ENCODE measurements around the gene JAK3.
"Not testable (repeated sequence)": the region's sequence is repeated elsewhere in the genome, so short reads cannot be mapped to it uniquely, and the experiment has no call there.

Gene JAK3

DNA sequence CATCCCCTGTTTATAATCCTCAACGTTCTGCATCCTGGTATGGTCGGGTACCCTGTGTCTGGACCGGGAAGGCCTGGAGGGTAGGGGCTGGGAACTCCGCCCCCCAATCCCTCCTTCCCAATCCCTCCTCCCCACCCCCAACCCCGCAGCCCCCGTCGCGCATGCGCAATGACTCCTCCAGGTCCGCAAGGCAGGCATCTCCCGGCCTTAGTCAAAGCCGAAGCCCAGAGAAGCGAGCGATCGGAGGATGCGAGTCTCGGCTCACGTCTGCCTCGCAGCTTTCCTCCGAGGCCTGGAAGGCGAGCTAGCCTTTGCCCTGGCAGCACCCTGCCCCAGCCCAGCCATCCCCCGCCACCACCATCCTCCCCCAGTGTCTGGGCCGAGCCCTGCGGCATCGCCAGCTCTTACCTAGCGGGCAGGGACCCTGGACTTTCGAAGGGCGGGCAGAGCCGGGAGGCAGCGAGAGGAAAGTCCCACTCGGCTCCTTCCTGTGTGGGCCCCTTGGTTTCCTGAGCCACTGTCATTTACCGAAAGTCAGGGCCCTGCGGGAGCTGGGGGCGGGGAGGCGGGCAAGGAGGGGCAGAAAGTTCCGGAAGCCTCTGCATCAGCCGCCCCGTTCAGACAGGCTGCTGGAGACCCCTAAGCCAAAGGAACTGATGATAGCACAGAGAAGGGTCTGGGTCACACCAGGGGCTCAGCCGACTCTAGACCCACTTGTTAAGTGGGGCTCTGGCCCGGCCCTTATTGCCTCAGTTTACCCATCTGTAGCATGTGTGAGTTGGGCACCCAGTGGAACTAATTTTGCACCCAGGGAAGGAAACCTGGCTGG is at the start of gene JAK3:
TSS of gene JAK3 (minus strand) at position 445 of the 829 bp plus-strand sequence. CDS start 3,565 bp downstream, outside the sequence.
- DNase-seq, result no peak

DNA sequence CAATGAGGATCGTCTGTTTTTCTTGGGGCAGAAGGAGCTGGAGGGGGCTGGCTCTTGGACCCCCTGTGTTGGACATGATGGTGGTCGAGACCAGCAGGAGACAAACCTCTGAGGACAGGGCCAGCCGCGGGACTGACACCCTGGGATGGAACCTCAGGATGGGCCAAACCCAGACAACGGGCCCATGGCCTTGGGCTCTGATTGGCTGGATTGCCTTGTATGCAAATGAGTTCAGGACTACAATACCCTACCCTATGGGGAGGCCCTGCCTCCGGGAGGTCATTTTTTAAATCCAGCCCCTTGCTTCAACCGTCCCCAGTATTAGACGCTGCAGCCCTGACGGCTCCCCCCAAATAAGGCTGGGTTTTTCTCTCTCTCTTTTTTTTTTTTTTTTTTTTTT is 46.0 kb upstream of the JAK3 start:
- DNase-seq, result no peak
- in situ Hi-C loops (cut with HindIII; ENCODE audit: low pct_ligation_motif_present, low pct_unique_long_range_greater_than_20kb, low sequenced_read_pairs), result no loop called here

More for the DNA sequence above, at the start of gene JAK3:
- in situ Hi-C loops (cut with HindIII; ENCODE audit: low pct_ligation_motif_present, low pct_unique_long_range_greater_than_20kb, low sequenced_read_pairs), result no loop called here

GRCh38 chr19:17889609-17890214 is 41.9 kb upstream of the JAK3 start:
- peak; percentile 46 for DNase-seq
- in situ Hi-C loops (cut with HindIII; ENCODE audit: low pct_ligation_motif_present, low pct_unique_long_range_greater_than_20kb, low sequenced_read_pairs), result no loop called here

GRCh38 chr19:17888260-17888659 is 40.5 kb upstream of the JAK3 start:
- in situ Hi-C loops (cut with HindIII; ENCODE audit: low pct_ligation_motif_present, low pct_unique_long_range_greater_than_20kb, low sequenced_read_pairs), result no loop called here
- DNase-seq, result no peak

DNA sequence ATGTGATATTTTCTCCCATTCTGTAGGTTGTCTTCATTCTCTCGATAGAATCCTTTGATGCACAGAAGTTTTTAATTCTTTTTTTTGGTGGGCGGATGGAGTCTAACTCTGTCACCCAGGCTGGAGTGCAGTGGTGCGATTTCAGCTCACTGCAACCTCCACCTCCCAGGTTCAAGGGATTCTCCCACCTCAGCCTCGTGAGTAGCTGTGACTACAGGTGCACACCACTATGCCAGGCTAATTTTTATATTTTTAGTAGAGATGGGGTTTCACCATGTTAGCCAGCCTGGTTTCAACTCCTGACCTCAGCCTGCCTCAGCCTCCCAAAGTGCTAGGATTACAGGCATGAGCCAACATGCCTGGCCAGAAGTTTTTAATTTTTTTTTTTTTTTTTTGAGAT is 39.4 kb upstream of the JAK3 start:
- DNase-seq; in situ Hi-C loops (cut with HindIII; ENCODE audit: low pct_ligation_motif_present, low pct_unique_long_range_greater_than_20kb, low sequenced_read_pairs): not testable (repeated sequence)

DNA sequence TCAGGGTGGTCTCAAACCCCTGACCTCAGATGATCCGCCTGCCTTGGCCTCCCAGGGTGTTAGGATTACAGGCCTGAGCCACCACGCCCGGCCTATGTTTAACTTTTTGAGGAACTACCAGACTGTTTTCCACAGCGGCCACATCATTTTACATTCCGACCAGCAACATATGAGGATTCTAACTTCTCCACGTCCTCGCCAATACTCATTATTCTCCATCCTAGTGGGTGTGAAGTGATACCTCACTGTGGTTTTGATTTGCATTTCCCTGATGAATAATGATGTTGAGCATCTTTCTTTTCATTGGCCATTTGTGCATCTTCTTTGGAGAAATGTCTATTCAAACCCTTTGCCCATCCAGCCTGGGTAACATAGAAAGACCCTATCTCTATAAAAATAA is 38.7 kb upstream of the JAK3 start:
- no peak for DNase-seq
- in situ Hi-C loops (cut with HindIII; ENCODE audit: low pct_ligation_motif_present, low pct_unique_long_range_greater_than_20kb, low sequenced_read_pairs), result no loop called here

GRCh38 chr19:17883627-17884410 is 36.0 kb upstream of the JAK3 start:
- DNase-seq, result no peak
- in situ Hi-C loops (cut with HindIII; ENCODE audit: low pct_ligation_motif_present, low pct_unique_long_range_greater_than_20kb, low sequenced_read_pairs), result no loop called here

GRCh38 chr19:17881701-17882100 is 33.9 kb upstream of the JAK3 start:
- in situ Hi-C loops (cut with HindIII; ENCODE audit: low pct_ligation_motif_present, low pct_unique_long_range_greater_than_20kb, low sequenced_read_pairs), result no loop called here
- DNase-seq, result no peak

- in situ Hi-C loops (cut with HindIII; ENCODE audit: low pct_ligation_motif_present, low pct_unique_long_range_greater_than_20kb, low sequenced_read_pairs), result no loop called here
- DNase-seq, result no peak
These were observed 31.7 kb upstream of the JAK3 start for GRCh38 chr19:17879466-17879865.

DNA sequence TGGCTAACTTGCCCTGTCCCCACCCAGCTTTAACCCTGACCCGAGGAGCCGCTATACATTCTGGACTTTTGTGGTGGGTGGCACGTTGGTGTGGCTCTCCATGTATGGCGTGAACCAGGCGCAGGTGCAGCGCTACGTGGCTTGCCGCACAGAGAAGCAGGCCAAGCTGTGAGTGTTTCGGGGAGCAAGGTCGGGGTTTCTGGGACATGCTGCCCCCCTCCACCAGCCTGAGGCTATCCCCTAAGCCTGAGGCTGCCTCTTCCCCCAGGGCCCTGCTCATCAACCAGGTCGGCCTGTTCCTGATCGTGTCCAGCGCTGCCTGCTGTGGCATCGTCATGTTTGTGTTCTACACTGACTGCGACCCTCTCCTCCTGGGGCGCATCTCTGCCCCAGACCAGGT is 29.9 kb upstream of the JAK3 start:
- no peak for DNase-seq
- in situ Hi-C loops (cut with HindIII; ENCODE audit: low pct_ligation_motif_present, low pct_unique_long_range_greater_than_20kb, low sequenced_read_pairs), result no loop called here

GRCh38 chr19:17874758-17875135 is 27.0 kb upstream of the JAK3 start:
- in situ Hi-C loops (cut with HindIII; ENCODE audit: low pct_ligation_motif_present, low pct_unique_long_range_greater_than_20kb, low sequenced_read_pairs), result no loop called here
- no peak for DNase-seq

- no peak for DNase-seq
- in situ Hi-C loops (cut with HindIII; ENCODE audit: low pct_ligation_motif_present, low pct_unique_long_range_greater_than_20kb, low sequenced_read_pairs), result no loop called here
These were observed 26.3 kb upstream of the JAK3 start for GRCh38 chr19:17873786-17874757.

DNA sequence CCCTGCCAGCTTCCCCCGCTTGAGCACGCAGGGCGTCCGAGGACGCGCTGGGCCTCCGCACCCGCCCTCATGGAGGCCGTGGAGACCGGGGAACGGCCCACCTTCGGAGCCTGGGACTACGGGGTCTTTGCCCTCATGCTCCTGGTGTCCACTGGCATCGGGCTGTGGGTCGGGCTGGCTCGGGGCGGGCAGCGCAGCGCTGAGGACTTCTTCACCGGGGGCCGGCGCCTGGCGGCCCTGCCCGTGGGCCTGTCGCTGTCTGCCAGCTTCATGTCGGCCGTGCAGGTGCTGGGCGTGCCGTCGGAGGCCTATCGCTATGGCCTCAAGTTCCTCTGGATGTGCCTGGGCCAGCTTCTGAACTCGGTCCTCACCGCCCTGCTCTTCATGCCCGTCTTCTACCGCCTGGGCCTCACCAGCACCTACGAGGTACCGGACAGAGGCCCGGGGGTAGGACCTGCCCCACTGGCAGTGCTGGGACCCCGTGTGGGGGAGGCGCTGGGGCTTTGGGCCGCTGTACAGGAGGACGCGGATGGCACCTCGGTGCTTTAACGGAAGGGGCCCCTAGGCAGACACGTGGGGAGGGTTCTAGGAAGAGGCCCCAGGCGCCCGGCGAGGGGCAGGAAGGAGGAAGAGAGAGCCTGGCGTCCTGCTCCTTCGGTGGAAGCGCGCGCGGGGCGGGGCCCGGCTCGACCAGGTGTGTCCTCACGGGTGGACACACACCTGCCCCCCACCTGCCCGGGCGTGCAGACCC is 24.6 kb upstream of the JAK3 start:
- no peak for DNase-seq
- in situ Hi-C loops (cut with HindIII; ENCODE audit: low pct_ligation_motif_present, low pct_unique_long_range_greater_than_20kb, low sequenced_read_pairs), result no loop called here

- in situ Hi-C loops (cut with HindIII; ENCODE audit: low pct_ligation_motif_present, low pct_unique_long_range_greater_than_20kb, low sequenced_read_pairs), result no loop called here
- DNase-seq, result no peak
These were observed 24.1 kb upstream of the JAK3 start, which contains the start of gene SLC5A5 for GRCh38 chr19:17871878-17872250. SLC5A5 (plus strand) TSS chr19:17871945; CDS start chr19:17872320, 375 bp downstream.

DNA sequence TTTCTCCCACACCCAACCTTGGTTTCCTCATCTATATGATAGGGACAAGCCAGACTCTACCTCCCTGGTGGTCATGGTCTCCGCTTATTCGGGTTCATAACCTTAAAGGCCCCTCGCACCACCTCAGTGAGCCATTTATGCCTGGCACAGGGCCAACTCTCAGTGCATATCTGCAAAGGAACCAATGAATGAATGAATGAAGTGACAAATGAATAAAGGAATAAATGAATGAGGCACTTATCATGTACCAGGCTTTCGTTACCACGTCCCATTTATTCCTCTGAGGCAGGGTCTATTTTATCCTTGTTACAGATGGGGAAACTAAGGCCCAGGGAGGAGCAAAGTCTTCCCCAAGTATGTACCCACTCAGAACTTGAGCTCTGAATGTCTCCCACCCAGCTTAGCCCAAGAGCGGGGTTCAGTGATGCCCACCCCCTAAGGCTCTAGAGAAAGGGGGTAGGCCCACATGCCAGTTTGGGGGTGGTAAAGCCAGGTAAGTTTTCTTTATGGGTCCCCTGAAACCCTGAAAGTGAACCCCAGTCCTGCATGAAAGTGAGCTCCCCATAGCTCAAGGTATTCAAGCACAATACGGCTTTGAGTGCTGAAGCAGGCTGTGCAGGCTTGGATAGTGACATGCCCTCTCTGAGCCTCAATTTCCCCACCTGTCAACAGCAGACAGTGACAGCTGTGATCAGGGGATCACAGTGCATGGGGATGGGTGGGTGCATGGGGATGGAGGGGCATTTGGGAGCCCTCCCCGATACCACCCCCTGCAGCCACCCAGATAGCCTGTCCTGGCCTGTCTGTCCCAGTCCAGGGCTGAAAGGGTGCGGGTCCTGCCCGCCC is 23.5 kb upstream of the JAK3 start:
- DNase-seq, result no peak
- in situ Hi-C loops (cut with HindIII; ENCODE audit: low pct_ligation_motif_present, low pct_unique_long_range_greater_than_20kb, low sequenced_read_pairs), result no loop called here

GRCh38 chr19:17869114-17869608 is 21.4 kb upstream of the JAK3 start:
- in situ Hi-C loops (cut with HindIII; ENCODE audit: low pct_ligation_motif_present, low pct_unique_long_range_greater_than_20kb, low sequenced_read_pairs), result no loop called here
- DNase-seq, result no peak

- in situ Hi-C loops (cut with HindIII; ENCODE audit: low pct_ligation_motif_present, low pct_unique_long_range_greater_than_20kb, low sequenced_read_pairs), result no loop called here
- no peak for DNase-seq
These were observed 20.9 kb upstream of the JAK3 start for GRCh38 chr19:17868669-17869068.
